Stimulated activated CD8-positive, alpha-beta memory T cell treated with anti-CD3 and anti-CD28 coated beads, Interleukin-15, amount 100 ng/mL, for 48 hours (primary cell): ENCODE data around the gene TAF9B.
A peak's percentile ranks its signal among the peaks of the same experiment; 100 is the strongest.
"Not testable (repeated sequence)": the region's sequence is repeated elsewhere in the genome, so short reads cannot be mapped to it uniquely, and the experiment has no call there.

Experiments
- DNase-seq, 2 donors: peaks; one replicate each; pipeline ENCODE4 v3.0.0-alpha.2; 2020; ENCODE audit warnings: low read depth in 2 of 2

The TAF9B gene

DNA sequence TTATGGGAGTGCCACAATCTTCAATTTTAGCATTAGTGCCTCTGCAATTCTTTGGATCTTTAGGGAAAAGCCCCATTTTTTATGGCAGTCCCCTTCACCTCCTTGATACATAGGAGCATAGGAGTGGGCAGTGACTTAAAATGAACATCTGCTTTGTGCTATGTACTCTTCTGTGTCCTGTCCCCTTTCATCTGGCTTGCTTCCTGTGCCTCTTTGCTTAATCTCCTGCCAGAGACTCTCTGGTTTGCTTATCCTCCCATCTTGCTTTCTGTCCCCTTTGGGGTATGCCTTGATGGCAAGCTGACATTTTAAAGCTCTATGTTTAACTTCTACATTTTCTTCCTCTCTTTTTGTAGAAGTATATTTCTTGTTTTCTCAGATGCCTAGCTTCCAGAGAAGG is 23.1 kb downstream of the TAF9B start:
- no peak for DNase-seq

- no peak for DNase-seq
Measured at GRCh38 chrX:78111140-78111931, 28.1 kb downstream of the TAF9B start.

DNA sequence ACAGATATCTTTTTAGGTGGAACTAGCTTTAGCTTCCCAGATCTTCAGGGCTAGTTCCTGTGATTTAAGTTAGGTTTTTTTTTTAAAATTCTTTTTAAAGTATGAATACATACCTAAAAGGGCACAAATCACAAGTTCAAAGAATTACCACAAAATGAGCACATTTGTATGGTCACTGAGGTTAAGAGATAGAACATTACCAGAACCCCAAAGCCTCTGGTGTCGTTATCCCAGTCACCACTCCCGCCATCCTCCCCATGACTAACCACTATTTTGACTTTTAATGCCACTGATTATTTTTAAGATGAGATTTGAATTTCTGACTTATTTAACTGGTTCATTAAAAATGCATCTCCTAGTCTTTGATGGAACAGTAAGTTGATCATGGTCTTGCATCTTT is 30.0 kb downstream of the TAF9B start:
- DNase-seq: no peak

GRCh38 chrX:78106651-78106986 is 32.8 kb downstream of the TAF9B start:
- no peak for DNase-seq

GRCh38 chrX:78105944-78106650 is 33.4 kb downstream of the TAF9B start:
- no peak for DNase-seq

DNA sequence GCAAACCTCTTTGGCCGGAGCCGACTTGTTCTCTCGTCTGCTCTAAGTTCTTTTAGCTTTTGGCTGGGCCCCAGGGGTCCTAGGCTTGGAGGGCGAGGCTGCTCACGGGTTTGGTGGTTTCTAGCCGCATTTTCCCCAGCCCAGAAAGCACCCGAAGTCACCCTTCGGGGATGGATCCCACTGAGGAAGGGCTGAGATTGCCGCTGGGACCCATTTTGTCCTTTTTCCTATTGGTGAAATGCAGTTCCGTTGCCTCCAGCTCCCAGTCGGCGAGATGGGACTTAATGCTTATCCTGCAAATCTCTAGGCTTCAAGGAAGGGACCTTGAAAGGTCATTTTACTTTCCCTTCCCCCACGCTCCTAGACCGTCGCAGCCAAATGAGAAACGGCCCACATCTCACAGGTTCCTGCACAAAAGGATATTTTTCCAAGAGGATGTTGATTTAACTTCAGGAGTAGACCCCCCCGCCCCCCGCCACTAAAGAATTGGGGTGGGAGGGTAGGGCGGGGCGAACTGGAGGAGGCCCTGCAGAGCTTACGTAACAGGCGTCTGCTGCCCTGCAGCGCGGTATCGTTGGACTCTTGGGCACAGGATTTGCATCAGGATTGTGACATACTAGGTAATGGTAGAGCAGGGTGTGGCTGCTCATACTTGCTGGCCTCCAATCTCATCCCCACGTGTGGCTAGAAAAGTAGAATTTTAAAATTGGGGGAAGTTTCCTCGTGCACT is 34.8 kb downstream of the TAF9B start:
- DNase-seq: no peak

- DNase-seq: peak; percentile 86 to 92
Measured at GRCh38 chrX:78103623-78104446, 35.6 kb downstream of the TAF9B start, which contains the start of gene PGK1. PGK1 (plus strand) TSS chrX:78104248; CDS start chrX:78104341, 93 bp downstream.

- DNase-seq: no peak
Measured at GRCh38 chrX:78103001-78103622, 36.3 kb downstream of the TAF9B start.

DNA sequence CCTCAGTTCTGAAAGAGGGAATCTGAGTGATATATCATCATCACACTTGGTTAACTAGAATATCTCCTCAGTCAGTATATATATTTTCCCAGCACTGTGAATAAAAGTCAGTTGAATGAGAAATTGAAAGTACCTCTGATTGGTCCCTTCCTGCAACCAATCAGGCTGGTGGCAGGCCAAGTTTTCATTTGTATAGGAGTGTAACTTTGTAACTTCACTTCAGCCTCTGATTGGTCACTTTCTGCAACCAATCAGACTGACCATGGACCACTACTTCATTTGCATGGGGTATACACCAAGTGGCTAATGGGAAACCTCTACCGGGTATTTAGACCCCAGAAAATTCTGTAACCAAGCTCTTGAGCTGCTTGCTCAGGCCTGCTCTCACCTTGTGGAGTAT is 37.4 kb downstream of the TAF9B start:
- no peak for DNase-seq

- DNase-seq: no peak
Measured at GRCh38 chrX:78098108-78098507, 41.3 kb downstream of the TAF9B start.

DNA sequence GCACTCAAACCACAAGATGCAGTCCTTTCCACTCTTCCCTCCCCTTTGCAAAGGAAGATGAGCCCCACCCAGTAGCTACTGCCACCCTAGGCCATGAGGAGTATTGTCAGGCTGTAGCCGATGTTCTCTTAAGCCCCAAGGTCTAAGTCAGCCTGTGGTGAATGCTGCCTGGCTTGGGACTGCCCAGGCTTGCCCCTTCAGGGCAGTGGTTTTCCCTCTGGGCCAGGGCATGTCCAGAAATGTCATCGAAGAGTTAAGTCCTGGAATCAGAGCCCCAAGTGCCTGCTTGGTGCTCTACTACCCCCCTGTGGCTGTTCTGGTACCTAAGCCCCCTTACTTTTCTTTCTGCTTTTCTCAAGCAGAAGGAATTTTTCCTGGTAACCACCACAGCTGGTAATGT is 47.2 kb downstream of the TAF9B start:
- no peak for DNase-seq

DNA sequence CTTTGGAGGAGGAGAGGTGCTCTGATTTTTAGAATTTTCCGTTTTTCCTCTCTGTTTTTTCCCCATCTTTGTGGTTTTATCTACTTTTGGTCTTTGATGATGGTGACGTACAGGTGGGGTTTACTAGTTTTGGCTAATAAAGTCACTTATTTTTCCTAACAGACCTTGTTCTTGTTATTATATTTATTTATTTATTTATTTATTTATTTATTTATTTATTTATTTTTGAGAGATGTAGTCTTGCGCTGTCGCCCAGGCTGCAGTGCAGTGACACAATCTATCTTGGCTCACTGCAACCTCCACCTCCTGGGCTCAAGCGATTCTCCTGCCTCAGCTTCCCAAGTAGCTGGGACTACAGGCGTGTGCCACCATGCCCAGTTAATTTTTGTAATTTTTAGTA is 58.0 kb downstream of the TAF9B start:
- not testable (repeated sequence) for DNase-seq
